Measurements from ENCODE around the gene GMCL2. TPM values are rescaled to one million over a fixed set of nuclear protein-coding genes. Genes with fewer than 3 reads are reported as not detected.

Gene GMCL2
- total RNA-seq, 4 donors from 2014 or later: not detected

- Histone ChIP-seq H3K36me3 (peaks cover 2 to 91% (median 59%) of the 10 kb centered on the region in 4 donors), H3K4me1 (peaks cover 0 to 5% (median 2%) of the 10 kb centered on the region in 4 donors), H3K4me3 (no peak overlapping the region), H3K27me3 (no peaks in the 10 kb centered on the region), H3K9me3 (no peaks in the 10 kb centered on the region), H3K27ac (replicated peaks in 1 of 4) (no peak overlapping the region)
- WGBS: 98% methylated on average over 10 of the region's 15 CpGs
- intact Hi-C loops (cut with DNase I): no loop called here
- TF ChIP-seq POLR2AphosphoS5 (IDR thresholded peaks at IDR 0.05) (no peak), POLR2A (IDR thresholded peaks at IDR 0.05; ENCODE audit: low read depth) (no peak), EP300 (IDR thresholded peaks at IDR 0.05) (no peak), CTCF (IDR thresholded peaks at IDR 0.05) (no peak)
- DNase-seq (ENCODE audit: extremely low spot score): no peak
Observed at GRCh38 chr5:178222292-178222691, 35.1 kb upstream of the GMCL2 start.

- peaks cover 5 to 91% (median 57%) of the 10 kb centered on the region in 4 donors for H3K36me3 ChIP-seq
- DNase-seq (ENCODE audit: extremely low spot score): no peak
- 86% methylated on average over 3 of the region's 5 CpGs for WGBS
- no peaks in the 10 kb centered on the region for H3K27me3 ChIP-seq
- no peak overlapping the region for H3K27ac ChIP-seq (replicated peaks in 1 of 4)
- no peak overlapping the region for H3K4me3 ChIP-seq
- H3K9me3 ChIP-seq: no peaks in the 10 kb centered on the region
- intact Hi-C loops (cut with DNase I): no loop called here
- H3K4me1 ChIP-seq: peaks cover 0 to 5% (median 2%) of the 10 kb centered on the region in 4 donors
- TF ChIP-seq POLR2A (IDR thresholded peaks at IDR 0.05; ENCODE audit: low read depth): no peak
- TF ChIP-seq POLR2AphosphoS5 (IDR thresholded peaks at IDR 0.05): no peak
- TF ChIP-seq EP300 (IDR thresholded peaks at IDR 0.05): no peak
- TF ChIP-seq CTCF (IDR thresholded peaks at IDR 0.05): no peak
Observed at GRCh38 chr5:178221853-178222252, 34.7 kb upstream of the GMCL2 start.

GRCh38 chr5:178221282-178221681 lies 34.1 kb upstream of the GMCL2 start:
- Histone ChIP-seq H3K27ac (replicated peaks in 1 of 4) (no peak overlapping the region), H3K36me3 (peaks cover 11 to 91% (median 58%) of the 10 kb centered on the region in 4 donors), H3K4me1 (peaks cover 0 to 5% (median 2%) of the 10 kb centered on the region in 4 donors), H3K27me3 (no peaks in the 10 kb centered on the region), H3K4me3 (no peak overlapping the region), H3K9me3 (no peaks in the 10 kb centered on the region)
- TF ChIP-seq POLR2A (IDR thresholded peaks at IDR 0.05; ENCODE audit: low read depth) (no peak), CTCF (IDR thresholded peaks at IDR 0.05) (no peak), EP300 (IDR thresholded peaks at IDR 0.05) (no peak), POLR2AphosphoS5 (IDR thresholded peaks at IDR 0.05) (no peak)
- intact Hi-C loops (cut with DNase I): no loop called here
- 80% methylated on average over 3 of the region's 3 CpGs for WGBS
- no peak for DNase-seq (ENCODE audit: extremely low spot score)

- no peak overlapping the region for H3K27ac ChIP-seq (replicated peaks in 1 of 4)
- no peak overlapping the region for H3K4me3 ChIP-seq
- H3K4me1 ChIP-seq: peaks cover 0 to 9% (median 3%) of the 10 kb centered on the region in 4 donors
- no peaks in the 10 kb centered on the region for H3K27me3 ChIP-seq
- DNase-seq (ENCODE audit: extremely low spot score): no peak
- H3K36me3 ChIP-seq: peaks cover 27 to 95% (median 69%) of the 10 kb centered on the region in 4 donors
- intact Hi-C loops (cut with DNase I): no loop called here
- no peak for TF ChIP-seq EP300 (IDR thresholded peaks at IDR 0.05)
- TF ChIP-seq POLR2AphosphoS5 (IDR thresholded peaks at IDR 0.05): no peak
- TF ChIP-seq POLR2A (IDR thresholded peaks at IDR 0.05; ENCODE audit: low read depth): no peak
- TF ChIP-seq CTCF (IDR thresholded peaks at IDR 0.05): no peak
- H3K9me3 ChIP-seq: no peaks in the 10 kb centered on the region
- 68% methylated on average over 3 of the region's 3 CpGs for WGBS
Observed at GRCh38 chr5:178218827-178219226, 31.7 kb upstream of the GMCL2 start.

GRCh38 chr5:178218237-178218776 lies 31.1 kb upstream of the GMCL2 start:
- TF ChIP-seq POLR2AphosphoS5 (IDR thresholded peaks at IDR 0.05) (no peak), EP300 (IDR thresholded peaks at IDR 0.05) (no peak), POLR2A (IDR thresholded peaks at IDR 0.05; ENCODE audit: low read depth) (no peak), CTCF (IDR thresholded peaks at IDR 0.05) (no peak)
- 87% methylated on average over 5 of the region's 5 CpGs for WGBS
- H3K4me3 ChIP-seq: no peak overlapping the region
- H3K27me3 ChIP-seq: no peaks in the 10 kb centered on the region
- DNase-seq (ENCODE audit: extremely low spot score): no peak
- H3K27ac ChIP-seq (replicated peaks in 1 of 4): no peak overlapping the region
- intact Hi-C loops (cut with DNase I): no loop called here
- H3K9me3 ChIP-seq: no peaks in the 10 kb centered on the region
- peaks cover 28 to 95% (median 71%) of the 10 kb centered on the region in 4 donors for H3K36me3 ChIP-seq
- H3K4me1 ChIP-seq: peaks cover 0 to 9% (median 0%) of the 10 kb centered on the region in 4 donors
